Osteocyte (in vitro differentiated cells): ENCODE measurements around the gene NUP54. TPM values are rescaled to one million over a fixed set of nuclear protein-coding genes. Genes with fewer than 3 reads are reported as not detected.

Experiments
- DNase-seq: peaks from one replicate; pipeline ENCODE4 v3.0.0; 2021; ENCODE audit warnings: mixed read lengths; ENCODE audit not compliant: unreplicated experiment; ENCODE audit errors: extremely low spot score
- H3K27ac Mint-ChIP-seq: one replicate; pipeline ENCODE4 v1.8.0; 2021; ENCODE audit warnings: mild to moderate bottlenecking, mixed read lengths; ENCODE audit not compliant: unreplicated experiment
- H3K27me3 Mint-ChIP-seq: one replicate; pipeline ENCODE4 v1.8.0; 2021; ENCODE audit warnings: mixed read lengths; ENCODE audit not compliant: unreplicated experiment
- H3K36me3 Mint-ChIP-seq: one replicate; pipeline ENCODE4 v1.8.0; 2021; ENCODE audit warnings: mixed read lengths; ENCODE audit not compliant: unreplicated experiment
- H3K4me1 Mint-ChIP-seq: one replicate; pipeline ENCODE4 v1.8.0; 2021; ENCODE audit warnings: mixed read lengths; ENCODE audit not compliant: unreplicated experiment
- H3K4me3 Mint-ChIP-seq: one replicate; pipeline ENCODE4 v1.8.0; 2021; ENCODE audit warnings: mild to moderate bottlenecking, moderate library complexity, mixed read lengths; ENCODE audit not compliant: unreplicated experiment
- H3K9me3 Mint-ChIP-seq: one replicate; pipeline ENCODE4 v1.8.0; 2021; ENCODE audit warnings: mixed read lengths; ENCODE audit not compliant: unreplicated experiment
- total RNA-seq: library from RNA; stranded (reverse); gene quantifications from 2 replicates; pipeline ENCODE4 v1.2.1, GENCODE V29; 2021
- TF ChIP-seq, protein P1 (sequence below): fragments of 200-600 bp; sonication (generic); IDR thresholded peaks from 2 replicates; pipeline ENCODE4 v1.5.0; 2021; ENCODE audit warnings: antibody characterized with exemption, mild to moderate bottlenecking, moderate library complexity

NUP54 gene
- total RNA-seq, 1 donor from 2014 or later = 37.8 TPM

DNA sequence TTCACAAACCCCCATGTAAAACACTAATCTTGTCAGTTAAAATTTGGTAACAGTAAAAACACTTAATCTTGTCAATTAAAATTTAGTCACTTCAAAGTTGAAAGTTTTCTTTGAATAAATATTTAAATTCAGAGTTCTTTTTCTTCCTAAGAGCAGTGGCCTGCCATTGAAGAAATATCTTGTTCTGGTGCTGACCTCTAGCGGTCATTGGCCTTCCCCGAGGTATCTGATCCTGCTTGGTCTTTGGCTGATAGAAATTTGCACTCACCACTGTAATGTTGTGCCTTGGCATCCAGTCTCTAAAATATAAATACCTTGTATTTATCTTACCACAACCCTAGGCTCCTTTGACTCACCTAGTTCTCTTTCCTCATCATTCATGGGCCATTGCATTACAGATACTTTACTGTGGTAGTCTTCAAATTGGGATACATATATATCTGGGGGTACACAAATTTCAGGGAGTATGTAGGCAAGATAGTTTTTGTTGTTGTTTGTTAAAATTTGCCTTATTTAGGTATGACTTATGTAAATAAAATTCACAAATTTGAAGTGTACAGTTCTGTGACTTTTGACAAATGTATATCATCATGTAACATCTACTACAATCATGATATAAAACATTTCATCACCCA, 80.4 kb downstream of the NUP54 start:
- Mint-ChIP-seq H3K9me3 (no peaks in the 10 kb centered on the region), H3K4me3 (no peak overlapping the region), H3K27ac (no peak overlapping the region), H3K27me3 (peaks cover 13% of the 10 kb centered on the region), H3K4me1 (no peaks in the 10 kb centered on the region), H3K36me3 (no peaks in the 10 kb centered on the region)
- TF ChIP-seq, protein P1, sequence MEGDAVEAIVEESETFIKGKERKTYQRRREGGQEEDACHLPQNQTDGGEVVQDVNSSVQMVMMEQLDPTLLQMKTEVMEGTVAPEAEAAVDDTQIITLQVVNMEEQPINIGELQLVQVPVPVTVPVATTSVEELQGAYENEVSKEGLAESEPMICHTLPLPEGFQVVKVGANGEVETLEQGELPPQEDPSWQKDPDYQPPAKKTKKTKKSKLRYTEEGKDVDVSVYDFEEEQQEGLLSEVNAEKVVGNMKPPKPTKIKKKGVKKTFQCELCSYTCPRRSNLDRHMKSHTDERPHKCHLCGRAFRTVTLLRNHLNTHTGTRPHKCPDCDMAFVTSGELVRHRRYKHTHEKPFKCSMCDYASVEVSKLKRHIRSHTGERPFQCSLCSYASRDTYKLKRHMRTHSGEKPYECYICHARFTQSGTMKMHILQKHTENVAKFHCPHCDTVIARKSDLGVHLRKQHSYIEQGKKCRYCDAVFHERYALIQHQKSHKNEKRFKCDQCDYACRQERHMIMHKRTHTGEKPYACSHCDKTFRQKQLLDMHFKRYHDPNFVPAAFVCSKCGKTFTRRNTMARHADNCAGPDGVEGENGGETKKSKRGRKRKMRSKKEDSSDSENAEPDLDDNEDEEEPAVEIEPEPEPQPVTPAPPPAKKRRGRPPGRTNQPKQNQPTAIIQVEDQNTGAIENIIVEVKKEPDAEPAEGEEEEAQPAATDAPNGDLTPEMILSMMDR = peak; percentile 90
- no peak for DNase-seq

DNA sequence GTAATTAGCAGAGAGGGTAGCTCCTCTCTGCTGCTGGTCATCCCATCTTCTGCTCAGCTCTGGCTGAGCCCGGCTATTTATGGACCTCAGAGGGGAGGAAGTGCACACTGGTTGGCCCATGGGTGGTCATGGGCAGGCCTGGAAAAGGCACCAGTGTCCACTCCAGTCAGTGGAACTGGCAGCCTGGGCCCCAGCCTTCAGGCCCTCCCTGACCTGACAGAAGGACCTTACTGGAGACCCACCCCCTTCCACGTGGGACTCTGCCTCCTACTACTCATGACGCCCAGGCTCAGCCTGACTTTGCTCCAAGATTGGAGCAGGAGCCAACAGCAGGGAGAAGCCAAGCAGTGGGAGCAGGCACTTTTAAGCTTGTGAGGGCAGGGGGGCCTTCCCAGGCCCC, 81.7 kb downstream of the NUP54 start:
- Mint-ChIP-seq H3K4me1 (no peaks in the 10 kb centered on the region), H3K27ac (no peak overlapping the region), H3K27me3 (peaks cover 19% of the 10 kb centered on the region), H3K36me3 (no peaks in the 10 kb centered on the region), H3K4me3 (no peak overlapping the region), H3K9me3 (no peaks in the 10 kb centered on the region)
- DNase-seq = no peak
- TF ChIP-seq, protein P1 = no peak

Other genes starting within 250 kb of the NUP54 start
- not detected in 2 replicates for gene PPEF2, start 245.9 kb downstream of the NUP54 start, total RNA-seq
- 15.0 and 17.0 TPM in 2 replicates for gene NAAA, start 207.4 kb downstream of the NUP54 start, total RNA-seq
- gene SDAD1, start 157.5 kb downstream of the NUP54 start, total RNA-seq = 38.9 and 43.0 TPM in 2 replicates
- not detected in 2 replicates for gene CXCL9, start 140.9 kb downstream of the NUP54 start, total RNA-seq
- not detected in 2 replicates for gene CXCL10, start 124.9 kb downstream of the NUP54 start, total RNA-seq
- gene CXCL11, start 112.3 kb downstream of the NUP54 start, total RNA-seq = not detected in 2 replicates
- not detected in 2 replicates for gene ART3, start 73.7 kb downstream of the NUP54 start, total RNA-seq
- gene SCARB2, start 65.4 kb upstream of the NUP54 start, total RNA-seq = 179 and 187 TPM in 2 replicates
- gene FAM47E, start 103.3 kb upstream of the NUP54 start, total RNA-seq = 0.55 and 0.70 TPM in 2 replicates
- 2.4 TPM in 2 replicates for gene STBD1, start 158.3 kb upstream of the NUP54 start, total RNA-seq